SJSA1 (cell line): ENCODE measurements around the gene TBC1D16. TPM values are rescaled to one million over a fixed set of nuclear protein-coding genes. Genes with fewer than 3 reads are reported as not detected.

ENCODE experiments used
- DNase-seq, 2 experiments: peaks; one replicate each; pipeline ENCODE4 v3.0.0-alpha.2; 2015 to 2020; ENCODE audit warnings: low spot score in 2 of 2, low read depth in 1 of 2
- H3K27ac ChIP-seq: fragments of 250-450 bp; sonication (Bioruptor Pico); 2 replicates; pipeline ENCODE4 v1.5.1; 2020; ENCODE audit warnings: mild to moderate bottlenecking, moderate library complexity
- H3K27me3 ChIP-seq: fragments of 250-450 bp; sonication (Bioruptor Pico); replicated peaks from 2 replicates; pipeline ENCODE4 v1.5.1; 2020; ENCODE audit warnings: mild to moderate bottlenecking, moderate library complexity
- H3K36me3 ChIP-seq: fragments of 250-450 bp; sonication (Bioruptor Pico); 2 replicates; pipeline ENCODE4 v1.5.1; 2020; ENCODE audit warnings: mild to moderate bottlenecking
- H3K4me1 ChIP-seq: fragments of 250-450 bp; sonication (Bioruptor Pico); replicated peaks from 2 replicates; pipeline ENCODE4 v1.6.1; 2021; ENCODE audit warnings: mild to moderate bottlenecking
- H3K4me3 ChIP-seq: fragments of 250-450 bp; sonication (Bioruptor Pico); 2 replicates; pipeline ENCODE4 v1.5.1; 2020; ENCODE audit warnings: mild to moderate bottlenecking
- H3K9me3 ChIP-seq: fragments of 250-450 bp; sonication (Bioruptor Pico); replicated peaks from 2 replicates; pipeline ENCODE4 v1.5.1; 2020; ENCODE audit warnings: mild to moderate bottlenecking
- total RNA-seq: library from RNA; depleted of rRNA; stranded (reverse); fragments of >200 nt; shearing (Covaris generic); gene quantifications from 2 replicates; pipeline ENCODE4 v1.2.3, GENCODE V29; 2014

Gene TBC1D16
- total RNA-seq, 1 experiment from 2014 or later: 42.0 TPM

GRCh38 chr17:80009391-80010282 is 26.0 kb downstream of the TBC1D16 start:
- Histone ChIP-seq H3K4me1 (peaks cover 5% of the 10 kb centered on the region), H3K4me3 (no peak overlapping the region), H3K27me3 (no peaks in the 10 kb centered on the region), H3K36me3 (peaks cover 42% of the 10 kb centered on the region), H3K27ac (no peak overlapping the region), H3K9me3 (no peaks in the 10 kb centered on the region)
- no peak for DNase-seq

GRCh38 chr17:80008848-80009247 is 26.8 kb downstream of the TBC1D16 start:
- no peak for DNase-seq
- no peaks in the 10 kb centered on the region for H3K27me3 ChIP-seq
- H3K4me1 ChIP-seq: peaks cover 5% of the 10 kb centered on the region
- H3K36me3 ChIP-seq: peaks cover 42% of the 10 kb centered on the region
- no peak overlapping the region for H3K27ac ChIP-seq
- H3K4me3 ChIP-seq: no peak overlapping the region
- no peaks in the 10 kb centered on the region for H3K9me3 ChIP-seq

GRCh38 chr17:80008383-80008840 is 27.3 kb downstream of the TBC1D16 start:
- Histone ChIP-seq H3K27me3 (no peaks in the 10 kb centered on the region), H3K27ac (no peak overlapping the region), H3K4me1 (peaks cover 5% of the 10 kb centered on the region), H3K9me3 (no peaks in the 10 kb centered on the region), H3K36me3 (peaks cover 41% of the 10 kb centered on the region), H3K4me3 (no peak overlapping the region)
- peak; percentile 71 to 88 for DNase-seq

GRCh38 chr17:80007939-80008338 is 27.7 kb downstream of the TBC1D16 start:
- Histone ChIP-seq H3K27ac (no peak overlapping the region), H3K27me3 (no peaks in the 10 kb centered on the region), H3K36me3 (peaks cover 38% of the 10 kb centered on the region), H3K4me1 (peaks cover 5% of the 10 kb centered on the region), H3K9me3 (no peaks in the 10 kb centered on the region), H3K4me3 (no peak overlapping the region)
- DNase-seq: no peak

- no peak overlapping the region for H3K27ac ChIP-seq
- peaks cover 5% of the 10 kb centered on the region for H3K4me1 ChIP-seq
- no peaks in the 10 kb centered on the region for H3K27me3 ChIP-seq
- H3K4me3 ChIP-seq: no peak overlapping the region
- peaks cover 41% of the 10 kb centered on the region for H3K36me3 ChIP-seq
- H3K9me3 ChIP-seq: no peaks in the 10 kb centered on the region
- DNase-seq: no peak
Measured at GRCh38 chr17:80006811-80007752, 28.6 kb downstream of the TBC1D16 start.

GRCh38 chr17:80006339-80006720 is 29.3 kb downstream of the TBC1D16 start:
- no peak for DNase-seq
- peaks cover 36% of the 10 kb centered on the region for H3K36me3 ChIP-seq
- no peaks in the 10 kb centered on the region for H3K9me3 ChIP-seq
- peaks cover 5% of the 10 kb centered on the region for H3K4me1 ChIP-seq
- no peak overlapping the region for H3K27ac ChIP-seq
- H3K4me3 ChIP-seq: no peak overlapping the region
- no peaks in the 10 kb centered on the region for H3K27me3 ChIP-seq

- Histone ChIP-seq H3K4me1 (peaks cover 5% of the 10 kb centered on the region), H3K27ac (no peak overlapping the region), H3K27me3 (no peaks in the 10 kb centered on the region), H3K9me3 (no peaks in the 10 kb centered on the region), H3K4me3 (no peak overlapping the region), H3K36me3 (peaks cover 38% of the 10 kb centered on the region)
- DNase-seq: peak in 1 of 2 experiments; percentile 67
Measured at GRCh38 chr17:80005360-80006338, 30.0 kb downstream of the TBC1D16 start.

GRCh38 chr17:80003969-80004368 is 31.7 kb downstream of the TBC1D16 start:
- Histone ChIP-seq H3K27me3 (no peaks in the 10 kb centered on the region), H3K9me3 (no peaks in the 10 kb centered on the region; the same call in 1 of the 2 replicates), H3K36me3 (peaks cover 28% of the 10 kb centered on the region), H3K4me3 (no peak overlapping the region), H3K4me1 (peaks cover 5% of the 10 kb centered on the region), H3K27ac (no peak overlapping the region)
- DNase-seq: no peak

- Histone ChIP-seq H3K27me3 (no peaks in the 10 kb centered on the region), H3K9me3 (no peaks in the 10 kb centered on the region; the same call in 1 of the 2 replicates), H3K4me1 (peaks cover 5% of the 10 kb centered on the region), H3K27ac (no peak overlapping the region), H3K36me3 (peaks cover 23% of the 10 kb centered on the region), H3K4me3 (no peak overlapping the region)
- no peak for DNase-seq
Measured at GRCh38 chr17:80002690-80003490, 32.8 kb downstream of the TBC1D16 start.

- Histone ChIP-seq H3K36me3 (peaks cover 23% of the 10 kb centered on the region), H3K4me1 (peaks cover 5% of the 10 kb centered on the region), H3K4me3 (no peak overlapping the region), H3K27ac (no peak overlapping the region), H3K9me3 (no peaks in the 10 kb centered on the region; the same call in 1 of the 2 replicates), H3K27me3 (no peaks in the 10 kb centered on the region)
- no peak for DNase-seq
Measured at GRCh38 chr17:80002070-80002641, 33.5 kb downstream of the TBC1D16 start.

GRCh38 chr17:80000981-80001775 is 34.5 kb downstream of the TBC1D16 start:
- H3K27ac ChIP-seq: no peak overlapping the region
- H3K27me3 ChIP-seq: no peaks in the 10 kb centered on the region
- no peaks in the 10 kb centered on the region; the same call in 1 of the 2 replicates for H3K9me3 ChIP-seq
- H3K4me1 ChIP-seq: peaks cover 5% of the 10 kb centered on the region
- peaks cover 23% of the 10 kb centered on the region for H3K36me3 ChIP-seq
- no peak for DNase-seq
- H3K4me3 ChIP-seq: no peak overlapping the region
